Measurements from ENCODE around the gene RERE. TPM values are rescaled to one million over a fixed set of nuclear protein-coding genes. Genes with fewer than 3 reads are reported as not detected.

The RERE gene
- total and polyA plus RNA-seq, 5 donors = 72.4 to 175 (median 161) TPM

GRCh38 chr1:8538502-8538901, 278.9 kb downstream of the RERE start:
- intact Hi-C loops (cut with DNase I) = no loop called here
- H3K27me3 ChIP-seq (ENCODE audit: control insufficient read depth, insufficient read depth) = no peaks in the 10 kb centered on the region
- 75% methylated on average over 3 of the region's 3 CpGs for WGBS
- DNase-seq (no peak), ATAC-seq (no peak)
- no peaks in the 10 kb centered on the region for H3K4me1 ChIP-seq (ENCODE audit: control insufficient read depth, insufficient read depth, low read length)
- no peak overlapping the region for H3K4me3 ChIP-seq (ENCODE audit: low read length)
- H3K27ac ChIP-seq (ENCODE audit: low read length) = no peak overlapping the region
- H3K9me3 ChIP-seq (ENCODE audit: control insufficient read depth, low read length) = no peaks in the 10 kb centered on the region

GRCh38 chr1:8537991-8538390, 279.4 kb downstream of the RERE start:
- no peaks in the 10 kb centered on the region for H3K4me1 ChIP-seq (ENCODE audit: control insufficient read depth, insufficient read depth, low read length)
- WGBS = 55% methylated on average over 2 of the region's 2 CpGs

GRCh38 chr1:8536515-8536914, 280.9 kb downstream of the RERE start:
- intact Hi-C loops (cut with DNase I) = no loop called here
- H3K27me3 ChIP-seq (ENCODE audit: control insufficient read depth, insufficient read depth) = no peaks in the 10 kb centered on the region
- no peaks in the 10 kb centered on the region for H3K9me3 ChIP-seq (ENCODE audit: control insufficient read depth, low read length)
- no peak for ATAC-seq
- H3K4me1 ChIP-seq (ENCODE audit: control insufficient read depth, insufficient read depth, low read length) = no peaks in the 10 kb centered on the region
- no peak overlapping the region for H3K27ac ChIP-seq (ENCODE audit: low read length)
- WGBS = 90% methylated on average over 2 of the region's 2 CpGs
- no peak overlapping the region for H3K4me3 ChIP-seq (ENCODE audit: low read length)
- no peak for DNase-seq

More at GRCh38 chr1:8537991-8538390, 279.4 kb downstream of the RERE start:
- Histone ChIP-seq H3K9me3 (ENCODE audit: control insufficient read depth, low read length) (no peaks in the 10 kb centered on the region), H3K27me3 (ENCODE audit: control insufficient read depth, insufficient read depth) (no peaks in the 10 kb centered on the region), H3K4me3 (ENCODE audit: low read length) (no peak overlapping the region), H3K27ac (ENCODE audit: low read length) (no peak overlapping the region)
- intact Hi-C loops (cut with DNase I) = no loop called here
- no peak for ATAC-seq
- no peak for DNase-seq

- intact Hi-C loops (cut with DNase I) = no loop called here
Measured at GRCh38 chr1:8533907-8534306, 283.5 kb downstream of the RERE start.

GRCh38 chr1:8533124-8533523, 284.3 kb downstream of the RERE start:
- intact Hi-C loops (cut with DNase I) = no loop called here
- WGBS = 89% methylated on average over 4 of the region's 4 CpGs

More at GRCh38 chr1:8533907-8534306, 283.5 kb downstream of the RERE start:
- H3K4me3 ChIP-seq (ENCODE audit: low read length) = no peak overlapping the region
- no peaks in the 10 kb centered on the region for H3K4me1 ChIP-seq (ENCODE audit: control insufficient read depth, insufficient read depth, low read length)
- 83% methylated on average over 1 of the region's 1 CpG for WGBS
- DNase-seq (no peak), ATAC-seq (no peak)
- H3K27me3 ChIP-seq (ENCODE audit: control insufficient read depth, insufficient read depth) = no peaks in the 10 kb centered on the region
- no peaks in the 10 kb centered on the region for H3K9me3 ChIP-seq (ENCODE audit: control insufficient read depth, low read length)
- H3K27ac ChIP-seq (ENCODE audit: low read length) = no peak overlapping the region

GRCh38 chr1:8529901-8530300, 287.5 kb downstream of the RERE start:
- Histone ChIP-seq H3K27ac (ENCODE audit: low read length) (no peak overlapping the region), H3K4me1 (ENCODE audit: control insufficient read depth, insufficient read depth, low read length) (peaks cover 4% of the 10 kb centered on the region)
- intact Hi-C loops (cut with DNase I) = loop anchor here in 3 of 4 donors (10.0 kb wide), 3 partner anchors 105 to 155 kb away; no protein-coding TSS in a partner anchor

More at GRCh38 chr1:8533124-8533523, 284.3 kb downstream of the RERE start:
- Histone ChIP-seq H3K4me3 (ENCODE audit: low read length) (no peak overlapping the region), H3K27ac (ENCODE audit: low read length) (no peak overlapping the region), H3K4me1 (ENCODE audit: control insufficient read depth, insufficient read depth, low read length) (no peaks in the 10 kb centered on the region), H3K9me3 (ENCODE audit: control insufficient read depth, low read length) (no peaks in the 10 kb centered on the region), H3K27me3 (ENCODE audit: control insufficient read depth, insufficient read depth) (no peaks in the 10 kb centered on the region)
- DNase-seq (no peak), ATAC-seq (no peak)

GRCh38 chr1:8527941-8528340, 289.5 kb downstream of the RERE start:
- Histone ChIP-seq H3K27ac (ENCODE audit: low read length) (no peak overlapping the region), H3K4me3 (ENCODE audit: low read length) (no peak overlapping the region), H3K9me3 (ENCODE audit: control insufficient read depth, low read length) (no peaks in the 10 kb centered on the region), H3K4me1 (ENCODE audit: control insufficient read depth, insufficient read depth, low read length) (peaks cover 10% of the 10 kb centered on the region), H3K27me3 (ENCODE audit: control insufficient read depth, insufficient read depth) (no peaks in the 10 kb centered on the region)
- no peak for DNase-seq
- 36% methylated on average over 4 of the region's 4 CpGs for WGBS
- intact Hi-C loops (cut with DNase I) = loop anchor here in 3 of 4 donors (10.0 kb wide), 3 partner anchors 103 to 153 kb away; no protein-coding TSS in a partner anchor
- no peak for ATAC-seq

More at GRCh38 chr1:8529901-8530300, 287.5 kb downstream of the RERE start:
- Histone ChIP-seq H3K9me3 (ENCODE audit: control insufficient read depth, low read length) (no peaks in the 10 kb centered on the region), H3K4me3 (ENCODE audit: low read length) (no peak overlapping the region), H3K27me3 (ENCODE audit: control insufficient read depth, insufficient read depth) (no peaks in the 10 kb centered on the region)
- WGBS = 83% methylated on average over 3 of the region's 3 CpGs
- ATAC-seq (no peak), DNase-seq (no peak)

GRCh38 chr1:8525558-8526275, 291.7 kb downstream of the RERE start:
- no peaks in the 10 kb centered on the region for H3K27me3 ChIP-seq (ENCODE audit: control insufficient read depth, insufficient read depth)
- H3K27ac ChIP-seq (ENCODE audit: low read length) = peak overlapping the region; percentile 92
- peaks cover 10% of the 10 kb centered on the region for H3K4me1 ChIP-seq (ENCODE audit: control insufficient read depth, insufficient read depth, low read length)
- intact Hi-C loops (cut with DNase I) = loop anchor here in 3 of 4 donors (10.0 kb wide), 3 partner anchors 101 to 151 kb away; no protein-coding TSS in a partner anchor
- ATAC-seq (peak; percentile 99 to 100), DNase-seq (peak; percentile 79 to 91 (median 82))
- no peaks in the 10 kb centered on the region for H3K9me3 ChIP-seq (ENCODE audit: control insufficient read depth, low read length)
- whole genome bisulfite sequencing = 3% methylated on average over 11 of the region's 11 CpGs
- H3K4me3 ChIP-seq (ENCODE audit: low read length) = peak overlapping the region; percentile 67

GRCh38 chr1:8525216-8525557, 292.3 kb downstream of the RERE start:
- 2% methylated on average over 6 of the region's 6 CpGs for WGBS
- ATAC-seq = peak; percentile 2 to 6
- intact Hi-C loops (cut with DNase I) = loop anchor here in 3 of 4 donors (10.0 kb wide), 3 partner anchors 100 to 150 kb away; no protein-coding TSS in a partner anchor

GRCh38 chr1:8524627-8525157, 292.7 kb downstream of the RERE start:
- no peak overlapping the region for H3K27ac ChIP-seq (ENCODE audit: low read length)
- no peaks in the 10 kb centered on the region for H3K9me3 ChIP-seq (ENCODE audit: control insufficient read depth, low read length)
- intact Hi-C loops (cut with DNase I) = loop anchor here in 3 of 4 donors (10.0 kb wide), 3 partner anchors 100 to 150 kb away; no protein-coding TSS in a partner anchor
- H3K4me1 ChIP-seq (ENCODE audit: control insufficient read depth, insufficient read depth, low read length) = peaks cover 10% of the 10 kb centered on the region
- no peak for DNase-seq
- WGBS = 29% methylated on average over 2 of the region's 2 CpGs
- no peak for ATAC-seq
- H3K27me3 ChIP-seq (ENCODE audit: control insufficient read depth, insufficient read depth) = no peaks in the 10 kb centered on the region
- peak overlapping the region; percentile 67 for H3K4me3 ChIP-seq (ENCODE audit: low read length)

More at GRCh38 chr1:8525216-8525557, 292.3 kb downstream of the RERE start:
- Histone ChIP-seq H3K27me3 (ENCODE audit: control insufficient read depth, insufficient read depth) (no peaks in the 10 kb centered on the region), H3K9me3 (ENCODE audit: control insufficient read depth, low read length) (no peaks in the 10 kb centered on the region), H3K27ac (ENCODE audit: low read length) (peak overlapping the region; percentile 92), H3K4me3 (ENCODE audit: low read length) (peak overlapping the region; percentile 67), H3K4me1 (ENCODE audit: control insufficient read depth, insufficient read depth, low read length) (peaks cover 10% of the 10 kb centered on the region)
- DNase-seq = peak in 1 of 3 donors; percentile 62

- ATAC-seq = no peak
- Histone ChIP-seq H3K4me1 (ENCODE audit: control insufficient read depth, insufficient read depth, low read length) (peaks cover 10% of the 10 kb centered on the region), H3K27me3 (ENCODE audit: control insufficient read depth, insufficient read depth) (no peaks in the 10 kb centered on the region), H3K27ac (ENCODE audit: low read length) (no peak overlapping the region), H3K4me3 (ENCODE audit: low read length) (peak overlapping the region; percentile 18), H3K9me3 (ENCODE audit: control insufficient read depth, low read length) (no peaks in the 10 kb centered on the region)
- 56% methylated on average over 5 of the region's 5 CpGs for WGBS
- no peak for DNase-seq
- intact Hi-C loops (cut with DNase I) = loop anchor here in 3 of 4 donors (10.0 kb wide), 3 partner anchors 99 to 149 kb away; no protein-coding TSS in a partner anchor
Measured at GRCh38 chr1:8523666-8524206, 293.7 kb downstream of the RERE start.

Measured in right cardiac atrium (tissue), 5 donors.